ENCODE data around the gene PRDX3.
A peak's percentile ranks its signal among the peaks of the same experiment; 100 is the strongest.
"Not testable (repeated sequence)": the region's sequence is repeated elsewhere in the genome, so short reads cannot be mapped to it uniquely, and the experiment has no call there.

The PRDX3 gene

GRCh38 chr10:119161680-119162451 lies 16.7 kb downstream of the PRDX3 start:
- DNase-seq: no peak

DNA sequence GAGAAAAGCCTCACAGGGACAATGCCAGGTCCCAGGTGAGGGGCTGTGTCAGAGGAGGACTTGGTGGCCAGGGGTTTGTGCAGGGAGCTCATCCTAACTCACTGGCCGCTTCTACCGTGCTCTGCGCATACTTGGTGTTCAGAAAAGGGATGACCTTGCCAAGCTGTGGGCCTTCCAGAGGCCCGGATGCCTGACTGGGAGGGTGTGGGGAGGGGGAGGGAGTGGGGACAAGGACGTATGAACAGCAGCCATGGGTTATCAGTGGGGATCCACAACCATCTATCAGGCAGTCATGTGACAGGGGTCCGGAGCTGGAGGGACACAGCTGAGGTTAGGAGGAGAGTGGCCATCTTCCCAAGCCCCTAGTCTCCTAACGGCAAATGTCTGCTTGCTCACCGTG lies 19.3 kb downstream of the PRDX3 start:
- no peak for DNase-seq

DNA sequence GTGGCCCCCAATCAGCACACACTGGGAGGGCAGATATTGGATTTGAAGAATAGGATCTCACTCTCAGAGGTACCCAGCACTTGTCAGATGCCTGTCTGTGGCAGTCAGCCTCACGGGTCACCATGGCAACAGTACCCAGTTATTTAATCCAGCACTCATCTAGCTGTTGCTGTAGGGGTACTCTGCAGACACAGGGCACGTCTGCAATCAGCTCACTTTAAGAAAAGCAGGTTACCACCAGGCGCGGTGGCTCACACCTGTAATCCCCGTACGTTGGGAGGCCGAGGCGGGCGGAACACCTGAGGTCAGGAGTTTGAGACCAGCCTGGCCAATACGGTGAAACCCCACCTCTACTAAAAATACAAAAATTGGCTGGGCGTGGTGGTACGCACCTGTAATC lies 25.0 kb downstream of the PRDX3 start:
- peak in 1 of 3 experiments; percentile 1 for DNase-seq

DNA sequence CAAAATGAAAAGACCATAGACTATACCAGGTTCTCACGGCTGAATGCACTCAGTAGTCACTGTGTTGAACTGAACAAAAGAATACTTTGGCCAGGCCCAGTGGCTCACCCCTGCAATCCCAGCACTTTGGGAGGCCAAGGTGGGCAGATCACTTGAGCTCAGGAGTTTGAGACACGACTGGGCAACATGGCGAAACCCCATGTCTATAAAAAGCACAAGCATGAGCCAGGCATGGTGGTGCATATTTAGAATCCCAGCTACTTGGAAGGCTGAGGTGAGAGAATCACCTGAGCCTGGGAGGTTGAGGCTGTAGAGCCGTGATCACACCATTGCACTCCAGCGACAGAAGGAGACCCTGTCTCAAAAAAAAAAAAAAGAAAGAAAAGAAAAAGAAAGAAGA lies 25.6 kb downstream of the PRDX3 start:
- no peak for DNase-seq

DNA sequence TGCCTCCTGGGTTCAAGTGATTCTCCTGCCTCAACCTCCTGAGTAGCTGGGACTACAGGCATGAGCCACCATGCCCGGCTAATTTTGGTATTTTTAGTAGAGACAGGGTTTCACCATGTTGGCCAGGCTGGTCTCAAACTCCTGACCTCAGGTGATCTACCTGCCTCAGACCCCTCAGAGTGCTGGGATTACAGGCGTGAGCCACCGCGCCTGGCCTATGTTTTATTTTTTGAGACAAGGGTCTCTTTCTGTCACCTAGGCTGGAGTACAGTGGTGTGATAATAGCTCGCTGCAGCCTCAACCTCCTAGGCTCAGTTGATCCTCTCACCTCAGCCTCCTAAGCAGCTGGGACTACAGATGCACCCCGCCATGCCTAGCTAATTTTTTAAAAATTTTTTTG lies 27.0 kb downstream of the PRDX3 start:
- not testable (repeated sequence) for DNase-seq

DNA sequence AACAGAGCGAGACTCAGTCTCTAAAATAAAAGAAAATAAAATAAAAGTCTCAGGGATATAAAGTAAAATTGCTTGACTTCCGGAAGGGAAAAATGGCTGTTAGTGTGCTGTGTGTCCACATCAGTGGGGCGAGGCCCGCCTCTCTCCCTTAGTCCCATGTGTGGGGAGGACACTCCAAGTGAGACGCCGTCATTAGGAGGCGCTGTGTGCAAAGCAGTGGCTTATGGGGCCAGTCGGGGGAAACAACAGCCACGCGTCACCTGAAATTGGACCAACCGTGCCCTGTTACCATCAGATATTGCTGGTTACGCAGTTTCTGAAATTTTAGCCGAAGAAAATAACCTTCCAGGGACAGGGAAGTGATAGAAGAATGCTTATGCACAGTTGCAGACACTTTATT lies 28.9 kb downstream of the PRDX3 start:
- no peak for DNase-seq

GRCh38 chr10:119149157-119149556 lies 29.5 kb downstream of the PRDX3 start:
- DNase-seq: no peak

- no peak for DNase-seq
Measured at GRCh38 chr10:119143657-119144056, 35.0 kb downstream of the PRDX3 start.

DNA sequence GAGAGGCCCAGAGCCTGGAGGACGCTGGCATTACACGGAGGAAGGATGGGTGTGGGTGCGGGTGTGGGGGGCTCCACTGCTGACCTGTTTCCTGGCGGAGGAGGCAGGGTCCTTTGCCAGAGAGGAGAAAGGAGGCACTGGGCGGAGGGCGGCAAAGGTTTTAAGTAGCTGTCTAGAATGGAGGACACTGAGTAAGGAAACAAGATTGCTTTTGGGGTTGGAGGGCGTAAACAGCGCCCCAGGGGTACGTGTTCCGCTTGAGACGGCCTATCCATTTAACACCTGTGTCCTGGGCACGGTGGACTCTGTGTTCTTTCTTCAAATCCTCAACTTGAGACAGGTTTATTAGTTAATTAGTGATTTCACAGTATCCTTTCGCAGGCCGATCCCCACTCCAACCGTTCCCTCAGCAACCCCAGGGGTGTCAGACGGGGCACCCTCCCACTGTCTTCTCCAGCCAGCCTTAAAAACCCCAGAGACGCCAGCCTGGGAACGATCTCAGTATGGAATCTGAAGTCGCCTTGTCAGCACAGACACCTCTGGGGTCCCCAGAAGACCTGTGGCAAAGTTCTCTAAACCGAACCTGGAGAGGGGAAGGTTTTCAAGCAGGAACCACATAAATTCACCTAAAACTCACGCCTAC lies 37.9 kb downstream of the PRDX3 start:
- DNase-seq: no peak

DNA sequence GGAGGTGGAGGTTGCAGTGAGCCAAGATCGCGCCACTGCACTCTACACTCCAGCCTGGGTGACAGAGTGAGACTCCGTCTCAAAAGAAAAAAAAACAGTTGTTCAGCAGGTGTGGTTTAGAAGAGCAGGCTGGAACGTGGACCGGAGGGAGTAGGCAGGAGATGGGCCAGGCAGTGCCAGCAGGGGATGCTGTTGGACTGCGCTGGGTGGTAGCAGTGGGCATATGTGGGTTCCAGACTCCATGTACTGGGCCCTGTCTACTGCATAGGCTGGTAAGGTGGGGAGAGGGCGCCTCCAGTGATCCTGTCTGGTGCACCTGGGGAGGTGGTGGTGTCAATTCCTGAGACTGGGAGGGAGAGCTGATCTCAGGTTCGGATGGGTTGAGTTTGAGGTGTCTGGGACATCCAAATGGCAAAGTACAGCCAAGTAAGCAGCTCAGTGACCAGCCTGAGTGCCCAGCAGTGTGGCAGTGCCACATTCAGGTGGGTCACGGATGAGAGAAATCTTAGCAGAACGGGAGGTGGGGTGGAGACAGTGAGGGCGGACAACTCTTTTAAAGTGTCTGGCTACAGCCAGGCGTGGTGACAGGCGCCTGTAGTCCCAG lies 39.0 kb downstream of the PRDX3 start:
- peak in 2 of 3 experiments; percentile 8 to 10 for DNase-seq

GRCh38 chr10:119138346-119139306 lies 40.0 kb downstream of the PRDX3 start:
- no peak for DNase-seq

DNA sequence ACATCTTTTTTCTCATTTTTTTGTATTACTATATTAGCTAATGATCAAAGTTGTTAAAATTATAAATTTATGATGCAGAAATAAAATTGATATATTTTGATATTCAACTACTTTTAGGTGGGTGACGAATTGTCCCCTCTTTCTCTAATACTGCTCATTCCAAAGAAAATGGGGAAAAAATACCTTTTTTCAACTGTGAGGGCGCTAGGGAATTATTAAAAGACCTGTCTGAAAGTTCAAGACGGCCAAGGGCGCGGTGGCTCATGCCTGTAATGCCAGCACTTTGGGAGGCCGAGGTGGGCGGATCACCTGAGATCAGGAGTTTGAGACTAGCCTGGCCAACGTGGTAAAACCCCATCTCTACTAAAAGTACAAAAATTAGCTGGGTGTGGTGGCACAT lies 40.7 kb downstream of the PRDX3 start:
- DNase-seq: not testable (repeated sequence)

DNA sequence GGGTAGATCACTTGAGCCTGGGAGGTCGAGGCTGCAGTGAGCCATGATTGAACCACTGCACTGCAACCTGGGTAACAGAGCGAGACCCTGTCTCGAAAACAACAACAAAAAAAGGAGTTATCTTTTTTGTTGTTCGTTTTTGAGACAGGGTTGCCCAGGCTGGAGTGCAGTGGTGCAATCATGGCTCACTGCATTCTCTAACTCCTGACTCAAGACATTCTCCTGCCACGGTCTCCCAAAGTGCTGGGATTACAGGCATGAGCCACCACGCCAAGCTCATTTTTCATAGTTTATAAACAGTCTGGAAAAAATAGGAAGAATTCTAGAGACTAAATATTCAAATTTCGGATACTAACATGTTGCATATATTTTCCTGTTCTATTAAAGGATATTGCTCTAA lies 42.5 kb downstream of the PRDX3 start:
- no peak for DNase-seq

- no peak for DNase-seq
Measured at GRCh38 chr10:119135513-119135881, 43.1 kb downstream of the PRDX3 start.

- no peak for DNase-seq
Measured at GRCh38 chr10:119133949-119134348, 44.7 kb downstream of the PRDX3 start.

- no peak for DNase-seq
Measured at GRCh38 chr10:119132521-119133345, 45.9 kb downstream of the PRDX3 start.

- DNase-seq: peak in 2 of 3 experiments; percentile 2 to 12
Measured at GRCh38 chr10:119131512-119132240, 46.9 kb downstream of the PRDX3 start.

- DNase-seq: no peak
Measured at GRCh38 chr10:119129721-119130120, 48.9 kb downstream of the PRDX3 start.

GRCh38 chr10:119125942-119126341 lies 52.7 kb downstream of the PRDX3 start:
- DNase-seq: no peak

GRCh38 chr10:119120875-119121274 lies 57.7 kb downstream of the PRDX3 start:
- no peak for DNase-seq

DNA sequence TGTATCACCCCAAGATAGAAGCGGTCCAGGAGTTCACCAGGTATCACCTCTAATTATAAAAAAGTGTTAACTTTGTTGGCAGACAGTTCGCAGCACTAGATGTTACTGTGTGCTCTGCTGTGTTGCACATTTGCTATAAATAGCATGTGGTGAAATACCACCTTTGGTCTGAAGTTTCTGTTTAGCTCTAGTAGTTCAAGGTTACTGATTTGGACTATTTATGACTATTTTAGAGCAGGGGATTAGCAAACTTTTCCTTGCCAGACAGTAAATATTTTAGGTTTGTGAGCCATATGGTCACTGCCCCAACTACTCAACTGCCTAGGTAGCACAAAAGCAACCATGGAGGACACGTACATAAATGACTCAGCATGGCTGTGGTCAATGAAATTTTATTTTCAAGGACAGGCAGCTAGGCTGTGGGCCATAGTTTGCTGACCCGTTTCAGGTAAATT lies 58.2 kb downstream of the PRDX3 start:
- no peak for DNase-seq
